Measurements from ENCODE around the gene PRUNE2.

DNA sequence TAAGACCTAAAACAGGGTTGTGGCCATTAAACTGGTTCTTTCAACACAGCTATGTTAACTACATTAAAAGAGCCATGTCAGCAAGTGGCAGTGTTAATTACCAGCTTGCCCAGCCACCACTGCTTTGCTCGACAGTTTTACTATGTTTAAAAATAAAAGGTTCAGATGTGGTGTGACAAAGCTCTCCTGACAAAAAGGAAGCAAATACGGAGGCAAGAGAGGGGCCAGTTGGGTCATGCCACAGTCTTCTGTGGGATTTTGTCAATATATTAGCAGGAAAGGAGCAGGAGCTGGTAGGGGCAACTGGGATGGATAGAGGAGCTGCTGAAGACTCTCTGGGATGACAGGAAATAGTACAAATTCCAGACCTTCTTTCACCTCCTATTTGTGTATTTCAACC lies 255.2 kb downstream of the PRUNE2 start:
- TF ChIP-seq, protein P1, sequence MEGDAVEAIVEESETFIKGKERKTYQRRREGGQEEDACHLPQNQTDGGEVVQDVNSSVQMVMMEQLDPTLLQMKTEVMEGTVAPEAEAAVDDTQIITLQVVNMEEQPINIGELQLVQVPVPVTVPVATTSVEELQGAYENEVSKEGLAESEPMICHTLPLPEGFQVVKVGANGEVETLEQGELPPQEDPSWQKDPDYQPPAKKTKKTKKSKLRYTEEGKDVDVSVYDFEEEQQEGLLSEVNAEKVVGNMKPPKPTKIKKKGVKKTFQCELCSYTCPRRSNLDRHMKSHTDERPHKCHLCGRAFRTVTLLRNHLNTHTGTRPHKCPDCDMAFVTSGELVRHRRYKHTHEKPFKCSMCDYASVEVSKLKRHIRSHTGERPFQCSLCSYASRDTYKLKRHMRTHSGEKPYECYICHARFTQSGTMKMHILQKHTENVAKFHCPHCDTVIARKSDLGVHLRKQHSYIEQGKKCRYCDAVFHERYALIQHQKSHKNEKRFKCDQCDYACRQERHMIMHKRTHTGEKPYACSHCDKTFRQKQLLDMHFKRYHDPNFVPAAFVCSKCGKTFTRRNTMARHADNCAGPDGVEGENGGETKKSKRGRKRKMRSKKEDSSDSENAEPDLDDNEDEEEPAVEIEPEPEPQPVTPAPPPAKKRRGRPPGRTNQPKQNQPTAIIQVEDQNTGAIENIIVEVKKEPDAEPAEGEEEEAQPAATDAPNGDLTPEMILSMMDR (IDR thresholded peaks at IDR 0.05) = no peak
- TF ChIP-seq POLR2A (IDR thresholded peaks at IDR 0.05) (no peak), EP300 (IDR thresholded peaks at IDR 0.05) (no peak)
